Ovary (tissue), 9 donors: ENCODE measurements around the gene DAG1. TPM values are rescaled to one million over a fixed set of nuclear protein-coding genes. Genes with fewer than 3 reads are reported as not detected.

Experiments
- DNase-seq, 5 donors: peaks; one replicate each; pipeline ENCODE4 v3.0.0-alpha.2; 2019 to 2020
- H3K27ac ChIP-seq, 2 donors: fragments of 200-600 bp; one replicate each; pipeline versions ENCODE4 v1.5.1 to v1.8.0; 2019 to 2022
- H3K27me3 ChIP-seq: fragments of 200-600 bp; one replicate; pipeline ENCODE4 v1.8.0; 2022
- H3K36me3 ChIP-seq: fragments of 200-600 bp; sonication (generic); one replicate; pipeline ENCODE4 v1.5.1; 2019
- H3K4me1 ChIP-seq: one replicate; pipeline ENCODE4 v1.8.1; 2013; ENCODE audit warnings: mild to moderate bottlenecking, moderate library complexity; ENCODE audit not compliant: insufficient read depth
- H3K4me3 ChIP-seq: fragments of 200-600 bp; sonication (generic); one replicate; pipeline ENCODE4 v1.5.1; 2017
- H3K9me3 ChIP-seq, 2 donors: fragments of 200-600 bp in 1 of 2; sonication (generic) in 1 of 2; one replicate each; pipeline versions ENCODE4 v1.5.1 to v1.8.1; 2013 to 2019; ENCODE audit warnings: mild to moderate bottlenecking in 1 of 2, moderate library complexity in 1 of 2
- EP300 ChIP-seq: sonication (generic); formaldehyde crosslinking; IDR thresholded peaks from one replicate; pipeline ENCODE4 v1.6.1; 2017; ENCODE audit warnings: antibody characterized with exemption
- POLR2A ChIP-seq: fragments of 450-650 bp; IDR thresholded peaks from one replicate; pipeline ENCODE4 v1.6.1; 2017; ENCODE audit warnings: antibody characterized with exemption, mild to moderate bottlenecking, moderate library complexity
- WGBS, 3 donors: extraction: QIAGEN DNeasy Blood & Tissue Kit in 1 of 3; methylation state at CpG; one replicate each; pipeline versions ENCODE4 v1.1.5 to v1.1.7; 2013 to 2017; 5-methylcytosine and 5-hydroxymethylcytosine counted together
- intact Hi-C, 4 donors: fragments of 100-400 bp; cut with DNase I; formaldehyde crosslinking; loops; one replicate each; pipeline versions ENCODE4 v1.11.0 to v1.15.1; 2022 to 2023
- polyA plus RNA-seq, 2 donors: library from polyadenylated mRNA; stranded (reverse); fragments of 200-250 nt in 1 of 2; fragments of 350-450 nt in 1 of 2; fragmentation: Illumina TruSeq in 1 of 2; extraction: RNeasy Lipid Tissue Mini Kit (QIAGEN cat#74804) in 1 of 2; gene quantifications; one replicate each; pipeline ENCODE4 v1.2.3, GENCODE V29; 2013 to 2014
- total RNA-seq, 7 donors: library from RNA; depleted of rRNA in 2 of 7; stranded (reverse); fragments of >200 nt in 2 of 7; fragmentation: NEBNext Ultra II Directional in 3 of 7; extraction: Animal tissue kit (Norgen Biotek cat#: 25700) in 3 of 7; gene quantifications; one replicate each; pipeline versions ENCODE4 v1.1.0 to v1.2.4, GENCODE V29; 2016 to 2023
- TF ChIP-seq, protein P1 (sequence below), 3 donors: fragments of 450-650 bp in 2 of 3; fragments of 200-600 bp in 1 of 3; IDR thresholded peaks; one replicate each; pipeline versions ENCODE4 v1.5.1 to v1.8.0; 2016 to 2022; ENCODE audit warnings: antibody characterized with exemption in 3 of 3, mild to moderate bottlenecking in 1 of 3
- donor health status: DM: no; HTN: no; CAD: no; lungs with moderate emphysema.
- donor health status: DM: no; HTN: no; CAD: no.
- donor health status: Bipolar disorder and iron deficiency.
- donor health status: DM: yes; HTN: yes; CAD: no.
- donor health status: DM: no; HTN: no; CAD: no.
- donor health status: DM: yes; HTN: yes; CAD: no.

The DAG1 gene
- total and polyA plus RNA-seq, 9 donors, result 22.1 to 90.7 (median 59.3) TPM

DNA sequence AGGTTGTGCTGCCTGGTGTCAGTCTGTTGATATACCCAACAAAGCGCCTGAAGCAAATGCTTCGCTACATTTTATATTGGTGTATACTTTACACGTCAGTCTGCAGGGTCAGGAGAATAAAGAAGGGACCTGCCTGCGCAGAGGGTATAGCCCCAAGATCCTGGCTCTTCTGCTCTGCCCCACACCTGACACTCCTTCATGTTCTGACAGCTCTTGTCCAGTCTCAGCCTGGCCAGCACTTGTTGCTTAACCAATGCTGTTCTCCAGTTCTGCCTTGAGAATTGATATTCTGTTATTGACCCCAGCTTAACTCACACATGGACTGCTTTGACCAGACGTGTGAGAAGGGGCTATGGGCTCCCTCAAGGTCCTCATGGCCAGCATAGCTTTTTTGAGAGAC is 48.4 kb downstream of the DAG1 start:
- WGBS, 3 donors, result 91 to 96% (median 92%) methylated on average over 5 of the region's 5 CpGs
- no peaks in the 10 kb centered on the region for H3K4me1 ChIP-seq
- intact Hi-C loops, result no loop called here
- TF ChIP-seq EP300 (no peak), POLR2A (no peak)
- TF ChIP-seq, protein P1, sequence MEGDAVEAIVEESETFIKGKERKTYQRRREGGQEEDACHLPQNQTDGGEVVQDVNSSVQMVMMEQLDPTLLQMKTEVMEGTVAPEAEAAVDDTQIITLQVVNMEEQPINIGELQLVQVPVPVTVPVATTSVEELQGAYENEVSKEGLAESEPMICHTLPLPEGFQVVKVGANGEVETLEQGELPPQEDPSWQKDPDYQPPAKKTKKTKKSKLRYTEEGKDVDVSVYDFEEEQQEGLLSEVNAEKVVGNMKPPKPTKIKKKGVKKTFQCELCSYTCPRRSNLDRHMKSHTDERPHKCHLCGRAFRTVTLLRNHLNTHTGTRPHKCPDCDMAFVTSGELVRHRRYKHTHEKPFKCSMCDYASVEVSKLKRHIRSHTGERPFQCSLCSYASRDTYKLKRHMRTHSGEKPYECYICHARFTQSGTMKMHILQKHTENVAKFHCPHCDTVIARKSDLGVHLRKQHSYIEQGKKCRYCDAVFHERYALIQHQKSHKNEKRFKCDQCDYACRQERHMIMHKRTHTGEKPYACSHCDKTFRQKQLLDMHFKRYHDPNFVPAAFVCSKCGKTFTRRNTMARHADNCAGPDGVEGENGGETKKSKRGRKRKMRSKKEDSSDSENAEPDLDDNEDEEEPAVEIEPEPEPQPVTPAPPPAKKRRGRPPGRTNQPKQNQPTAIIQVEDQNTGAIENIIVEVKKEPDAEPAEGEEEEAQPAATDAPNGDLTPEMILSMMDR (IDR thresholded peaks at IDR 0.05), result no peak
- no peaks in the 10 kb centered on the region for H3K36me3 ChIP-seq
- H3K9me3 ChIP-seq, result no peaks in the 10 kb centered on the region
- DNase-seq, result no peak
- no peak overlapping the region for H3K4me3 ChIP-seq
- no peaks in the 10 kb centered on the region for H3K27me3 ChIP-seq
- no peak overlapping the region for H3K27ac ChIP-seq

GRCh38 chr3:49519296-49519695 is 49.2 kb downstream of the DAG1 start:
- no peak overlapping the region for H3K27ac ChIP-seq
- no peaks in the 10 kb centered on the region for H3K9me3 ChIP-seq
- H3K27me3 ChIP-seq, result no peaks in the 10 kb centered on the region
- H3K4me1 ChIP-seq, result no peaks in the 10 kb centered on the region
- intact Hi-C loops, result no loop called here
- no peak for DNase-seq
- TF ChIP-seq POLR2A (no peak), EP300 (no peak)
- TF ChIP-seq, protein P1 (IDR thresholded peaks at IDR 0.05), result no peak
- H3K36me3 ChIP-seq, result no peaks in the 10 kb centered on the region
- no peak overlapping the region for H3K4me3 ChIP-seq
- WGBS, 3 donors, result 90 to 95% (median 91%) methylated on average over 6 of the region's 6 CpGs

DNA sequence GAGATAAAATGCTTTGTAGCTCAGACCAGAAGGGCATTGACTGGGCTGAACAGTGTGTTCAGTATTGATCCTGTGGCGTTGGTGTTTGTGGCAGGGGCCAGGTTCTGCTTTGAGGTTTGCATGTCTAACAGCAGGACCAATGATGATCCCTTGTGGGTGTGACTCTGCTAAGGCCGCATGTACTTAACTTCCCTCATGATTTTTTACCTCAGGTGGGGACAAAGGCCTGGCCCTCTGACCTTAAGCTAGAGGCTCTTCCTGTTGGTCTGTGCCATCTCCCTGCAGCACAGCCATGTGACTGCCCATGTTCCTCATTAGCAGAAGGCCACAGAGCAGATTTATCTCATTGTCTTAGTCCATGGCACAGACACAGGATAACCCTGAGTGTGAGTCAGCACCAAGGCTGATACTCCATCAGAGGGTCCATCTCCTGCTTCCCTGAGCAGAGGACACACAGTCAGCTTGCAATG is 49.9 kb downstream of the DAG1 start:
- Histone ChIP-seq H3K27ac (no peak overlapping the region), H3K36me3 (no peaks in the 10 kb centered on the region), H3K4me1 (no peaks in the 10 kb centered on the region), H3K9me3 (no peaks in the 10 kb centered on the region), H3K4me3 (no peak overlapping the region), H3K27me3 (no peaks in the 10 kb centered on the region)
- WGBS, 3 donors, result 87 to 89% (median 88%) methylated on average over 2 of the region's 2 CpGs
- no peak for DNase-seq
- no peak for TF ChIP-seq EP300
- TF ChIP-seq, protein P1 (IDR thresholded peaks at IDR 0.05), result no peak
- TF ChIP-seq POLR2A, result no peak
- intact Hi-C loops, result no loop called here

DNA sequence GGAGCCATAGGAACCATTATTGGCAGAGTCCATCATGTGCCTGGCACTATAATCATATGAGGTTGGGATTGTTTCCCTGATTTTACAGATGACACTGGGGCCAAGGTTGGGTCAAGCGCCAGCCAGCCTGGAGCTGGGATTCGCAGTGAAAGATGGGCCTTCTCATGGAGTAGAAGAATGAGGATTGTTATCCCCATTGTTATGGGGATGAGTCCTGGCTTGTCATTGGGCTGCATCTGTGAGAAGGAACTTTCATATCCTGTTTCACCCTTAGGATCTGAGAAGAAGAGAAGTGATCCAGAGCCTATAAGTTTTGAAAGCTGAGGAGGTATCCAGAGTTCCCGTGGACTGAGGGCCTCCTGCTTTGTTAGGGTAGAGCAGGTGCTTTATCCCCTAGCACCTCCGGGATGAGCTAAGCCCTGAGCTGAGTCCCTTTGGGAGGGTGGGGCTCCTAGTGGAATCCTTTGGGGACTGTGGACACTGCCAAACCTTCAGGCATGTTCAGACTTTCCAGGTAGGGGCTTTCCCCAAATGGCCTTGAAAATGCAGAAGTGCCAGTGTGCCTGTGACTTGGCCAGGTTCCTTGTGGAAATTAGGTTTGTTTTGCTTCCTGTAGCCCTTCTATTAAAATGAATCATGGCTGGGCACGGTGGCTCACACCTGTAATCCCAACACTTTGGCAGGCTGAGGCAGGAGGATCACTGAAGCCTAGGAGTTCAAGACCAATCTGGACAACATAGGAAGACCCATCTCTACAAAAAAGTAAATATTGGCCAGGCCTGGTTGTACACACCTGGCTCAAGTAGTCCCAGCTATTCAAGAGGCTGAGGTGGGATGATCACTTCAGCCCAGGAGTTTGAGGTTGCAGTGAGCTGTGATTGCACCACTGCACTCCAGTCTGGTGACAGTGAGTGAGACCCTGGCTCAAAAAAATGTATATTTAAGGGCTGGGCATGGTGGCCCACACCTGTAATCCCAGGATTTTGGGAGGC is 54.0 kb downstream of the DAG1 start:
- H3K4me1 ChIP-seq, result no peaks in the 10 kb centered on the region
- H3K36me3 ChIP-seq, result no peaks in the 10 kb centered on the region
- H3K27ac ChIP-seq, result no peak overlapping the region
- no peak overlapping the region for H3K4me3 ChIP-seq
- no peaks in the 10 kb centered on the region for H3K9me3 ChIP-seq
- TF ChIP-seq EP300 (no peak), POLR2A (no peak)
- H3K27me3 ChIP-seq, result no peaks in the 10 kb centered on the region
- WGBS, 3 donors, result 83 to 88% (median 86%) methylated on average over 5 of the region's 5 CpGs
- no peak for DNase-seq
- intact Hi-C loops, result no loop called here

- Histone ChIP-seq H3K27me3 (no peaks in the 10 kb centered on the region), H3K9me3 (no peaks in the 10 kb centered on the region), H3K4me3 (no peak overlapping the region), H3K4me1 (peaks cover 2% of the 10 kb centered on the region), H3K27ac (no peak overlapping the region), H3K36me3 (no peaks in the 10 kb centered on the region)
- no peak for DNase-seq
- TF ChIP-seq EP300, result no peak
- TF ChIP-seq POLR2A, result no peak
- TF ChIP-seq, protein P1 (IDR thresholded peaks at IDR 0.05), result no peak
- intact Hi-C loops, result no loop called here
These were observed 59.5 kb downstream of the DAG1 start for GRCh38 chr3:49529567-49529966.
